Sigmoid colon (tissue), 7 donors: ENCODE data around the gene SEC23IP. TPM values are rescaled to one million over a fixed set of nuclear protein-coding genes. Genes with fewer than 3 reads are reported as not detected.

Experiments
- DNase-seq: peaks from one replicate; pipeline ENCODE4 v3.0.0-alpha.2; 2019
- H3K27ac ChIP-seq, 4 donors: fragments of 200-600 bp; sonication (generic); one replicate each; pipeline ENCODE4 v1.5.1; 2016 to 2019; ENCODE audit warnings: mild to moderate bottlenecking in 1 of 4
- H3K27me3 ChIP-seq, 3 donors: fragments of 200-600 bp; sonication (generic); one replicate each; pipeline ENCODE4 v1.5.1; 2019; ENCODE audit warnings: mild to moderate bottlenecking in 1 of 3
- H3K36me3 ChIP-seq, 4 donors: fragments of 200-600 bp; sonication (generic); one replicate each; pipeline ENCODE4 v1.5.1; 2016 to 2019
- H3K4me1 ChIP-seq, 4 donors: fragments of 200-600 bp; sonication (generic); one replicate each; pipeline ENCODE4 v1.5.1; 2017 to 2019
- H3K4me3 ChIP-seq, 4 donors: fragments of 200-600 bp; sonication (generic); one replicate each; pipeline ENCODE4 v1.5.1; 2017 to 2019; ENCODE audit warnings: mild to moderate bottlenecking in 2 of 4, moderate library complexity in 1 of 4
- H3K9me3 ChIP-seq, 4 donors: fragments of 200-600 bp in 3 of 4; sonication (generic) in 3 of 4; one replicate each; pipeline versions ENCODE4 v1.5.1 to v1.6.1; 2013 to 2019
- CTCF ChIP-seq, 4 experiments: fragments of 450-650 bp in 3 of 4; fragments of 200-600 bp in 1 of 4; IDR thresholded peaks; one replicate each; pipeline ENCODE4 v1.5.1; 2016 to 2019; ENCODE audit warnings: antibody characterized with exemption in 4 of 4, mild to moderate bottlenecking in 3 of 4, moderate library complexity in 2 of 4
- EP300 ChIP-seq, 4 donors: sonication (generic); formaldehyde crosslinking; IDR thresholded peaks; one replicate each; pipeline ENCODE4 v1.6.1; 2017; ENCODE audit warnings: antibody characterized with exemption in 4 of 4
- POLR2A ChIP-seq, 2 donors: fragments of 450-650 bp; IDR thresholded peaks; one replicate each; pipeline ENCODE4 v1.6.1; 2016; ENCODE audit warnings: antibody characterized with exemption in 2 of 2, mild to moderate bottlenecking in 2 of 2, moderate library complexity in 2 of 2
- POLR2AphosphoS5 ChIP-seq, 4 donors: sonication (generic); formaldehyde crosslinking; IDR thresholded peaks; one replicate each; pipeline ENCODE4 v1.6.1; 2017; ENCODE audit warnings: antibody characterized with exemption in 4 of 4
- WGBS, 2 donors: extraction: QIAGEN DNeasy Blood & Tissue Kit; methylation state at CpG; one replicate each; pipeline ENCODE4 v1.1.7; 2013; 5-methylcytosine and 5-hydroxymethylcytosine counted together
- intact Hi-C: fragments of 100-400 bp; cut with DNase I; formaldehyde crosslinking; loops from one replicate; pipeline ENCODE4 v1.15.1; 2023
- polyA plus RNA-seq, 3 donors: library from polyadenylated mRNA; stranded (reverse); fragments of 200-250 nt; gene quantifications; one replicate each; pipeline ENCODE4 v1.2.3, GENCODE V29; 2013
- total RNA-seq, 4 donors: library from RNA; depleted of rRNA; stranded (reverse); fragments of >200 nt; gene quantifications; one replicate each; pipeline ENCODE4 v1.1.0, GENCODE V29; 2016
- donor health status: healthy with polysubstance abuse.
- donor health status: Bipolar disorder and iron deficiency.
- donor health status: healthy.

Gene SEC23IP
- total and polyA plus RNA-seq, 7 donors = 8.3 to 31.4 (median 18.3) TPM

GRCh38 chr10:119945805-119946204 lies 53.3 kb downstream of the SEC23IP start:
- Histone ChIP-seq H3K4me3 (no peak overlapping the region), H3K27me3 (no peaks in the 10 kb centered on the region), H3K27ac (no peak overlapping the region), H3K36me3 (peaks cover 5 to 40% (median 13%) of the 10 kb centered on the region in 4 donors), H3K4me1 (peaks cover 0 to 5% (median 0%) of the 10 kb centered on the region in 4 donors), H3K9me3 (no peaks in the 10 kb centered on the region)
- no peak for DNase-seq
- TF ChIP-seq CTCF (IDR thresholded peaks at IDR 0.05) (no peak), POLR2AphosphoS5 (IDR thresholded peaks at IDR 0.05) (no peak), EP300 (IDR thresholded peaks at IDR 0.05) (no peak), POLR2A (IDR thresholded peaks at IDR 0.05) (no peak)
- intact Hi-C loops = no loop called here
- 84 to 90% methylated on average over 3 of the region's 3 CpGs for WGBS, 2 donors

- Histone ChIP-seq H3K36me3 (peaks cover 5 to 25% (median 10%) of the 10 kb centered on the region in 4 donors), H3K4me1 (peaks cover 0 to 5% (median 0%) of the 10 kb centered on the region in 4 donors), H3K4me3 (no peak overlapping the region), H3K9me3 (no peaks in the 10 kb centered on the region), H3K27ac (no peak overlapping the region), H3K27me3 (no peaks in the 10 kb centered on the region)
- WGBS, 2 donors = 41 to 56% methylated on average over 6 of the region's 6 CpGs
- no peak for TF ChIP-seq EP300 (IDR thresholded peaks at IDR 0.05)
- no peak for TF ChIP-seq CTCF (IDR thresholded peaks at IDR 0.05)
- no peak for TF ChIP-seq POLR2AphosphoS5 (IDR thresholded peaks at IDR 0.05)
- no peak for TF ChIP-seq POLR2A (IDR thresholded peaks at IDR 0.05)
- intact Hi-C loops = no loop called here
- DNase-seq = no peak
These were observed 54.8 kb downstream of the SEC23IP start for GRCh38 chr10:119947300-119947699.

- no peaks in the 10 kb centered on the region for H3K36me3 ChIP-seq
- intact Hi-C loops = no loop called here
- no peak for DNase-seq
- H3K27me3 ChIP-seq = no peaks in the 10 kb centered on the region
- H3K9me3 ChIP-seq = no peaks in the 10 kb centered on the region
- 78 to 90% methylated on average over 4 of the region's 4 CpGs for WGBS, 2 donors
- no peak overlapping the region for H3K4me3 ChIP-seq
- no peaks in the 10 kb centered on the region for H3K4me1 ChIP-seq
- H3K27ac ChIP-seq = no peak overlapping the region
- TF ChIP-seq POLR2A (IDR thresholded peaks at IDR 0.05) (no peak), CTCF (IDR thresholded peaks at IDR 0.05) (no peak), EP300 (IDR thresholded peaks at IDR 0.05) (no peak), POLR2AphosphoS5 (IDR thresholded peaks at IDR 0.05) (no peak)
These were observed 64.9 kb downstream of the SEC23IP start for GRCh38 chr10:119957451-119957850.

GRCh38 chr10:119962837-119963236 lies 70.3 kb downstream of the SEC23IP start:
- peaks cover 0 to 6% (median 2%) of the 10 kb centered on the region in 4 donors for H3K9me3 ChIP-seq
- no peaks in the 10 kb centered on the region for H3K4me1 ChIP-seq
- DNase-seq = no peak
- no peaks in the 10 kb centered on the region for H3K27me3 ChIP-seq
- intact Hi-C loops = no loop called here
- no peak for TF ChIP-seq CTCF (IDR thresholded peaks at IDR 0.05)
- TF ChIP-seq EP300 (IDR thresholded peaks at IDR 0.05) = no peak
- no peak for TF ChIP-seq POLR2A (IDR thresholded peaks at IDR 0.05)
- no peak for TF ChIP-seq POLR2AphosphoS5 (IDR thresholded peaks at IDR 0.05)
- H3K36me3 ChIP-seq = no peaks in the 10 kb centered on the region
- no peak overlapping the region for H3K4me3 ChIP-seq
- H3K27ac ChIP-seq = no peak overlapping the region

- TF ChIP-seq EP300 (IDR thresholded peaks at IDR 0.05) = no peak
- TF ChIP-seq POLR2A (IDR thresholded peaks at IDR 0.05) = no peak
- no peak for TF ChIP-seq CTCF (IDR thresholded peaks at IDR 0.05)
- no peak for TF ChIP-seq POLR2AphosphoS5 (IDR thresholded peaks at IDR 0.05)
- 90% methylated on average over 1 of the region's 1 CpG for WGBS, 2 donors
- no peaks in the 10 kb centered on the region for H3K36me3 ChIP-seq
These were observed 74.5 kb downstream of the SEC23IP start for GRCh38 chr10:119967066-119967465.

More at GRCh38 chr10:119967066-119967465, 74.5 kb downstream of the SEC23IP start:
- intact Hi-C loops = no loop called here
- H3K27ac ChIP-seq = no peak overlapping the region
- H3K4me1 ChIP-seq = peaks cover 0 to 11% (median 0%) of the 10 kb centered on the region in 4 donors
- peaks cover 0 to 6% (median 2%) of the 10 kb centered on the region in 4 donors for H3K9me3 ChIP-seq
- no peak for DNase-seq
- no peak overlapping the region for H3K4me3 ChIP-seq
- no peaks in the 10 kb centered on the region for H3K27me3 ChIP-seq
